H1 (cell line): ENCODE results near the gene SULF2. TPM values are rescaled to one million over a fixed set of nuclear protein-coding genes. Genes with fewer than 3 reads are reported as not detected.

Source experiments
- CTCF ChIA-PET: fragments of 300-600 bp; sonication (Branson Sonifier 250); formaldehyde crosslinking; loops from one replicate; lab custom pipeline; 2021; ENCODE audit not compliant: partially characterized antibody; lab: Charles Lee
- POLR2A ChIA-PET: fragments of 300-600 bp; sonication (Branson Sonifier 250); formaldehyde crosslinking; loops from one replicate; lab custom pipeline; 2021; ENCODE audit warnings: inconsistent platforms; ENCODE audit not compliant: partially characterized antibody; lab: Charles Lee
- DNase-seq, 2 experiments: peaks; one replicate each; pipeline versions ENCODE4 v3.0.0 to v3.0.0-alpha.2; 2010 to 2022; ENCODE audit warnings: low spot score in 2 of 2, low read depth in 1 of 2, mixed read lengths in 1 of 2
- FAIRE-seq: peaks from 2 replicates; lab custom pipeline; 2011; peaks lifted over from hg19 to GRCh38; lab: Jason Lieb, UNC
- H2AFZ ChIP-seq: 2 replicates; pipeline ENCODE4 v1.8.1; 2012; ENCODE audit warnings: low read length, inconsistent platforms
- H2AK5ac ChIP-seq: 2 replicates; pipeline ENCODE4 v1.6.1; 2013; ENCODE audit warnings: low read depth, low read length
- H2BK120ac ChIP-seq: replicated peaks from 2 replicates; pipeline ENCODE3; 2013; ENCODE audit warnings: low read depth, low read length, inconsistent platforms
- H2BK12ac ChIP-seq: 2 replicates; pipeline ENCODE4 v1.6.1; 2013; ENCODE audit warnings: low read depth, low read length
- H2BK15ac ChIP-seq: 2 replicates; pipeline ENCODE4 v1.6.1; 2013; ENCODE audit warnings: low read length
- H2BK20ac ChIP-seq: 2 replicates; pipeline ENCODE4 v1.6.1; 2013; ENCODE audit warnings: low read length
- H2BK5ac ChIP-seq: 2 replicates; pipeline ENCODE4 v1.6.1; 2013; ENCODE audit warnings: low read depth, low read length
- H3K14ac ChIP-seq: 2 replicates; pipeline ENCODE4 v1.6.1; 2013; ENCODE audit warnings: inconsistent platforms; ENCODE audit not compliant: insufficient read length
- H3K18ac ChIP-seq: 2 replicates; pipeline ENCODE4 v1.6.1; 2013; ENCODE audit warnings: low read length; ENCODE audit errors: extremely low read depth
- H3K23ac ChIP-seq: 2 replicates; pipeline ENCODE4 v1.6.1; 2013; ENCODE audit warnings: inconsistent platforms; ENCODE audit not compliant: insufficient read length
- H3K23me2 ChIP-seq: 2 replicates; pipeline ENCODE4 v1.6.1; 2013; ENCODE audit warnings: low read depth, low read length
- H3K27ac ChIP-seq: 2 replicates; pipeline ENCODE4 v1.6.1; 2011; ENCODE audit warnings: low read depth, low read length, inconsistent platforms
- H3K27me3 ChIP-seq, 4 experiments: replicated peaks in 1 of 4; 1 replicate in 1 of 4; 2 replicates in 3 of 4; pipeline versions ENCODE4 v1.6.1 to v1.8.1; 2011 to 2013; ENCODE audit warnings: low read length in 3 of 4, mild to moderate bottlenecking in 3 of 4, inconsistent platforms in 2 of 4, mixed read lengths in 2 of 4, moderate library complexity in 1 of 4; ENCODE audit not compliant: control insufficient read depth in 3 of 4, insufficient read depth in 3 of 4; ENCODE audit errors: extremely low read depth in 1 of 4
- H3K36me3 ChIP-seq, 4 experiments: 2 replicates each; pipeline versions ENCODE4 v1.6.1 to v1.8.1; 2011 to 2013; ENCODE audit warnings: mild to moderate bottlenecking in 4 of 4, low read length in 3 of 4, moderate library complexity in 2 of 4, control low read depth in 1 of 4, inconsistent platforms in 1 of 4; ENCODE audit not compliant: insufficient read depth in 4 of 4, control insufficient read depth in 2 of 4
- H3K4ac ChIP-seq: replicated peaks from 2 replicates; pipeline ENCODE3; 2013; ENCODE audit warnings: low read length, low read depth, mixed read lengths, inconsistent platforms; ENCODE audit not compliant: insufficient read length
- H3K4me1 ChIP-seq, 4 experiments: replicated peaks in 1 of 4; 1 replicate in 1 of 4; 2 replicates in 3 of 4; pipeline versions ENCODE4 v1.6.1 to v1.8.1; 2011 to 2013; ENCODE audit warnings: low read length in 3 of 4, inconsistent platforms in 2 of 4, mixed read lengths in 1 of 4; ENCODE audit not compliant: insufficient read depth in 4 of 4, control insufficient read depth in 3 of 4
- H3K4me2 ChIP-seq, 2 experiments: 2 replicates each; pipeline versions ENCODE4 v1.6.1 to v1.8.1; 2011 to 2013; ENCODE audit warnings: low read depth in 2 of 2, low read length in 2 of 2, control low read depth in 1 of 2, inconsistent platforms in 1 of 2, mild to moderate bottlenecking in 1 of 2; ENCODE audit not compliant: insufficient read depth in 1 of 2
- H3K4me3 ChIP-seq, 4 experiments: fragments of 200-600, 300-600 bp in 1 of 4; sonication (generic), shearing (Covaris generic), sonication (Bioruptor Twin) in 1 of 4; 2 replicates each; pipeline versions ENCODE4 v1.5.1 to v1.8.1; 2011 to 2016; ENCODE audit warnings: low read length in 4 of 4, low read depth in 3 of 4, control low read depth in 2 of 4, inconsistent platforms in 2 of 4, mild to moderate bottlenecking in 2 of 4, mixed read lengths in 1 of 4, moderate library complexity in 1 of 4; ENCODE audit not compliant: insufficient read depth in 2 of 4; ENCODE audit errors: extremely low read depth in 1 of 4
- H3K56ac ChIP-seq: replicated peaks from 2 replicates; pipeline ENCODE3; 2013; ENCODE audit warnings: low read depth, mild to moderate bottlenecking, mixed read lengths, low read length, inconsistent platforms; ENCODE audit not compliant: insufficient read length
- H3K79me1 ChIP-seq: 2 replicates; pipeline ENCODE4 v1.6.1; 2013; ENCODE audit warnings: low read depth, low read length, control low read depth
- H3K79me2 ChIP-seq, 2 experiments: 2 replicates each; pipeline versions ENCODE4 v1.6.1 to v1.8.1; 2012 to 2013; ENCODE audit warnings: low read length in 2 of 2, mild to moderate bottlenecking in 2 of 2, inconsistent platforms in 1 of 2; ENCODE audit not compliant: insufficient read depth in 2 of 2, control insufficient read depth in 1 of 2
- H3K9ac ChIP-seq, 4 experiments: replicated peaks in 1 of 4; 1 replicate in 1 of 4; 2 replicates in 3 of 4; pipeline versions ENCODE4 v1.6.1 to v1.8.1; 2011 to 2013; ENCODE audit warnings: low read depth in 3 of 4, low read length in 3 of 4, control low read depth in 2 of 4, mild to moderate bottlenecking in 2 of 4, moderate library complexity in 2 of 4, inconsistent platforms in 1 of 4; ENCODE audit errors: extremely low read depth in 1 of 4
- H3K9me3 ChIP-seq, 2 experiments: 2 replicates each; pipeline versions ENCODE4 v1.6.1 to v1.8.1; 2012 to 2013; ENCODE audit warnings: mild to moderate bottlenecking in 2 of 2, moderate library complexity in 2 of 2, control low read depth in 1 of 2, inconsistent platforms in 1 of 2, low read depth in 1 of 2, low read length in 1 of 2, mixed read lengths in 1 of 2; ENCODE audit not compliant: insufficient read depth in 2 of 2
- H4K20me1 ChIP-seq, 2 experiments: replicated peaks in 1 of 2; 2 replicates each; pipeline versions ENCODE3 to v1.8.1; 2011 to 2013; ENCODE audit warnings: inconsistent platforms in 2 of 2, low read length in 2 of 2, mild to moderate bottlenecking in 1 of 2; ENCODE audit not compliant: insufficient read depth in 2 of 2, control insufficient read depth in 1 of 2
- H4K5ac ChIP-seq: 2 replicates; pipeline ENCODE4 v1.6.1; 2013; ENCODE audit warnings: low read length, low read depth, mixed read lengths, inconsistent platforms; ENCODE audit not compliant: insufficient read length
- H4K8ac ChIP-seq: 2 replicates; pipeline ENCODE4 v1.8.0; 2013; ENCODE audit warnings: mild to moderate bottlenecking, moderate library complexity, low read length, inconsistent platforms; ENCODE audit not compliant: insufficient read depth; ENCODE audit errors: extremely low read depth
- H4K91ac ChIP-seq: replicated peaks from 2 replicates; pipeline ENCODE3; 2013; ENCODE audit warnings: low read length, mixed read lengths, inconsistent platforms; ENCODE audit not compliant: insufficient read length
- CEBPB ChIP-seq: IDR thresholded peaks from 2 replicates; pipeline ENCODE4 v1.6.1; 2012; ENCODE audit warnings: low read depth, low read length
- CHD2 ChIP-seq: IDR thresholded peaks from 2 replicates; pipeline ENCODE4 v1.6.1; 2012; ENCODE audit warnings: low read length, improper control_type of control experiment
- EP300 ChIP-seq, 2 experiments: IDR thresholded peaks; 1 replicate in 1 of 2; 2 replicates in 1 of 2; pipeline ENCODE4 v1.6.1; 2011 to 2012; ENCODE audit warnings: low read depth in 2 of 2, low read length in 2 of 2, mild to moderate bottlenecking in 2 of 2, borderline replicate concordance in 1 of 2, inconsistent platforms in 1 of 2, moderate library complexity in 1 of 2
- EZH2 ChIP-seq: fragments of 200-600 bp; sonication (generic); IDR thresholded peaks from 2 replicates; pipeline ENCODE4 v1.7.1; 2012; ENCODE audit warnings: low read depth, mild to moderate bottlenecking, moderate library complexity, low read length, inconsistent platforms; ENCODE audit not compliant: severe bottlenecking
- FOSL1 ChIP-seq: IDR thresholded peaks from 2 replicates; pipeline ENCODE4 v1.6.1; 2011; ENCODE audit warnings: mild to moderate bottlenecking, low read depth, low read length, moderate library complexity; ENCODE audit not compliant: insufficient read depth
- GTF2F1 ChIP-seq: IDR thresholded peaks from 2 replicates; pipeline ENCODE4 v1.6.1; 2012; ENCODE audit warnings: low read depth, low read length, improper control_type of control experiment, borderline replicate concordance
- KDM5A ChIP-seq: fragments of 200-600 bp; IDR thresholded peaks from 2 replicates; pipeline ENCODE4 v1.7.1; 2012; ENCODE audit warnings: mild to moderate bottlenecking, low read length, inconsistent platforms, mixed read lengths
- SIX5 ChIP-seq: IDR thresholded peaks from 2 replicates; pipeline ENCODE4 v1.6.1; 2011; ENCODE audit warnings: mild to moderate bottlenecking, low read depth, low read length
- SP2 ChIP-seq: IDR thresholded peaks from 2 replicates; pipeline ENCODE4 v1.6.1; 2012; ENCODE audit warnings: mild to moderate bottlenecking, low read length, inconsistent platforms
- TAF7 ChIP-seq: optimal IDR thresholded peaks from 2 replicates; pipeline ENCODE3; 2011; ENCODE audit warnings: low read depth, mild to moderate bottlenecking, inconsistent platforms, low read length, moderate library complexity, borderline replicate concordance
- TCF12 ChIP-seq: IDR thresholded peaks from 2 replicates; pipeline ENCODE4 v1.6.1; 2011; ENCODE audit warnings: low read depth, mild to moderate bottlenecking, low read length
- WGBS, 2 experiments: shearing (Covaris generic) in 1 of 2; methylation state at CpG; one replicate each; pipeline versions ENCODE4 v1.1.6 to v1.1.7; 2013 to 2015; ENCODE audit warnings: low lambda C conversion rate in 2 of 2, mixed read lengths in 2 of 2, inconsistent platforms in 1 of 2, low coverage in 1 of 2, missing lambda C conversion rate in 1 of 2; ENCODE audit not compliant: insufficient replicate concordance in 2 of 2, insufficient coverage in 1 of 2, insufficient read length in 1 of 2; ENCODE audit errors: extremely low coverage in 1 of 2, missing lambda C conversion rate in 1 of 2; 5-methylcytosine and 5-hydroxymethylcytosine counted together
- polyA plus RNA-seq, 7 experiments: library from polyadenylated mRNA; depleted of rRNA in 3 of 7; stranded (reverse) in 5 of 7; unstranded in 2 of 7; fragments of >200 nt in 5 of 7; fragments of 200-250 nt in 2 of 7; gene quantifications; 1 replicate in 5 of 7; 2 replicates in 1 of 7; 4 replicates in 1 of 7; pipeline versions ENCODE4 v1.2.1 to v1.2.3, GENCODE V29; 2011 to 2013; ENCODE audit warnings: missing spikeins in 2 of 7, mixed read lengths in 2 of 7
- total RNA-seq: library from RNA; stranded (reverse); fragmentation: NEBNext Ultra II Directional; extraction: Animal tissue kit (Norgen Biotek cat#: 25700); gene quantifications from 2 replicates; pipeline ENCODE4 v1.2.1, GENCODE V29; 2021
- TF ChIP-seq, protein P1 (sequence below): IDR thresholded peaks from 2 replicates; pipeline ENCODE4 v1.6.1; 2011; ENCODE audit warnings: low read depth, mild to moderate bottlenecking, low read length; ENCODE audit not compliant: insufficient read depth

The SULF2 gene
- total and polyA plus RNA-seq, 2 of the 8 experiments (the other 6 are each of a cell fraction or from before 2014, with no cell fraction given) = 15.7 to 28.2 TPM

DNA sequence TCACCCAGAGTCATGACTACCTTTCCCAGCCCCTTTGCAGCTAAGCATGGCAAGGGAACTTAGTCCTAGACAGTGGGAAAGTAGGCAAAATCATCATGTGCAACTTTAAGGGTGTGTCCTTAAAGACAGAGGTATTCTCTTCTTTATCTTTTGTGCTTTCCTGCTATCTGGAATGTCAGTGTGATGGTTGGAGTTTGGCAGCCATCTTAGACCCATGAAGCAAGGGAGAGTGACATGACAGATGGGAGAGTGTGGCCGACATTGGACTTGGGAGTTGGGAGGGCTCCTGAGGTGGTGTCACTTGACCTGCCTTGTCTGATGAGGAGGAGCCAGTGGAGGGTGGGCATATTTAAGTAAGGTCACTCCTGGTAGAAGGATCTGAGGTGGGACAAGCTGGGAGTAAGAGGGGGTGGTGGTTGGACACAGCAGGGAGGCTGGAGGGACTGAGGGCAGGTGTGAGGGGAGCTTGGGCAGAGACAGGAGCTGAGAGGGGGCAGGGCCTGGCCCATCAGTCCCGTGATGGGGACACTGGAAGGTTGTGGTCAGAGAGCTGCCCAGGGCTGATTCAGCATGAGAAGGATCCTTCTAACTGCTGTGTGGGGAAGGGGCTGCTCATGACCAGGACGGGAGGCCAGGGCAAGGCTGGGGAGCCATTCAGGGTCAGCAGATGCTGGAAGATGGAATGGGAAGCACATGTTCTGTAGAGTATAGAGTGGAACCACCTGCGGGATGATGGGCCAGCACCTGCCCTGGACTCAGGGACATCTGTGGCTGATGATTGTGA, 29.5 kb upstream of the SULF2 start:
- H3K36me3 ChIP-seq = no peaks in the 10 kb centered on the region
- no peak overlapping the region for H3K18ac ChIP-seq
- H2AFZ ChIP-seq = no peak overlapping the region
- H3K27me3 ChIP-seq = peaks cover 0 to 3% (median 2%) of the 10 kb centered on the region in 4 experiments; a peak in 2 of 7 replicates
- H2BK20ac ChIP-seq = no peak overlapping the region
- H3K9ac ChIP-seq = no peak overlapping the region
- no peaks in the 10 kb centered on the region for H3K79me2 ChIP-seq
- H4K91ac ChIP-seq = no peak overlapping the region
- no peak overlapping the region for H3K4me2 ChIP-seq
- no peak overlapping the region for H4K5ac ChIP-seq
- H3K4me1 ChIP-seq = peaks cover 0 to 5% (median 1%) of the 10 kb centered on the region in 4 experiments; a peak in 2 of 7 replicates
- POLR2A ChIA-PET = no interaction called here
- H4K20me1 ChIP-seq = no peaks in the 10 kb centered on the region
- no peak overlapping the region for H2BK15ac ChIP-seq
- no peak overlapping the region for H3K27ac ChIP-seq
- H3K9me3 ChIP-seq = no peaks in the 10 kb centered on the region
- no peaks in the 10 kb centered on the region for H3K23me2 ChIP-seq
- CTCF ChIA-PET = interaction anchor here (1.2 kb wide), 1 partner anchor 843 kb away, joined by 3 read pairs; no protein-coding TSS in a partner anchor
- no peak overlapping the region for H2BK5ac ChIP-seq
- no peak overlapping the region for H4K8ac ChIP-seq
- no peak overlapping the region for H3K14ac ChIP-seq
- no peak overlapping the region for H2BK120ac ChIP-seq
- H3K4ac ChIP-seq = no peak overlapping the region
- H3K79me1 ChIP-seq = no peaks in the 10 kb centered on the region
- DNase-seq (no peak), FAIRE-seq (no peak)
- no peak overlapping the region for H3K4me3 ChIP-seq
- no peak overlapping the region for H2BK12ac ChIP-seq
- H2AK5ac ChIP-seq = 0 out of 2 replicates have a peak overlapping the region, but pooled peaks have one; percentile 30
- no peak overlapping the region for H3K23ac ChIP-seq
- no peak overlapping the region for H3K56ac ChIP-seq
- 84% methylated on average over 4 of the region's 4 CpGs; no CpG with 5 or more reads in 1 of the 2 experiments for WGBS, 2 experiments
- TF ChIP-seq CEBPB (no peak), EZH2 (no peak), TCF12 (no peak), GTF2F1 (no peak), CHD2 (no peak), TAF7 (no peak), EP300 (IDR thresholded peaks at IDR 0.05; ENCODE audit: borderline replicate concordance in 1 of 2, low read depth in 2 of 2, low read length in 2 of 2) (no peak), KDM5A (no peak), FOSL1 (no peak), SIX5 (no peak), SP2 (no peak)
- TF ChIP-seq, protein P1, sequence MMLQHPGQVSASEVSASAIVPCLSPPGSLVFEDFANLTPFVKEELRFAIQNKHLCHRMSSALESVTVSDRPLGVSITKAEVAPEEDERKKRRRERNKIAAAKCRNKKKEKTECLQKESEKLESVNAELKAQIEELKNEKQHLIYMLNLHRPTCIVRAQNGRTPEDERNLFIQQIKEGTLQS = no peak
